DND-41 (cell line): ENCODE data around the gene TGIF2.

Source experiments
- ATAC-seq: fragments of 200-7000 bp; cut with Tn5 transposase; 3 replicates; pipeline ENCODE4 v1.9.1; 2021; ENCODE audit warnings: low read depth; ENCODE audit not compliant: insufficient read depth
- DNase-seq: peaks from one replicate; pipeline ENCODE4 v3.0.0-alpha.2; 2020
- H2AFZ ChIP-seq: 2 replicates; pipeline ENCODE4 v1.6.0; 2012; ENCODE audit warnings: low read depth, low read length
- H3K27ac ChIP-seq: 2 replicates; pipeline ENCODE4 v1.5.1; 2012; ENCODE audit warnings: low read length, inconsistent platforms
- H3K27me3 ChIP-seq: fragments of 200-600 bp; sonication (generic); 2 replicates; pipeline ENCODE4 v1.6.0; 2012; ENCODE audit warnings: low read length, mild to moderate bottlenecking, inconsistent platforms; ENCODE audit not compliant: insufficient read depth, poor library complexity
- H3K36me3 ChIP-seq: 2 replicates; pipeline ENCODE4 v1.5.1; 2012; ENCODE audit warnings: low read length, inconsistent platforms; ENCODE audit not compliant: insufficient read depth
- H3K4me1 ChIP-seq: 2 replicates; pipeline ENCODE4 v1.5.1; 2012; ENCODE audit warnings: mild to moderate bottlenecking, low read length; ENCODE audit not compliant: insufficient read depth
- H3K4me2 ChIP-seq: 2 replicates; pipeline ENCODE4 v1.6.0; 2012; ENCODE audit warnings: mild to moderate bottlenecking, moderate library complexity, low read length, inconsistent platforms; ENCODE audit not compliant: insufficient read depth
- H3K4me3 ChIP-seq, 2 experiments: fragments of 200-600 bp in 1 of 2; shearing (Covaris generic) in 1 of 2; 2 replicates each; pipeline ENCODE4 v1.5.1; 2012 to 2016; ENCODE audit warnings: inconsistent platforms in 2 of 2, low read length in 2 of 2, mild to moderate bottlenecking in 2 of 2, low read depth in 1 of 2, moderate library complexity in 1 of 2
- H3K79me2 ChIP-seq: 2 replicates; pipeline ENCODE4 v1.6.0; 2012; ENCODE audit warnings: low read length, inconsistent platforms; ENCODE audit not compliant: insufficient read depth
- H3K9ac ChIP-seq: 2 replicates; pipeline ENCODE4 v1.6.0; 2012; ENCODE audit warnings: low read depth, mild to moderate bottlenecking, inconsistent platforms, low read length, moderate library complexity
- H3K9me3 ChIP-seq: 2 replicates; pipeline ENCODE4 v1.5.1; 2012; ENCODE audit warnings: low read length, moderate library complexity, mild to moderate bottlenecking, inconsistent platforms; ENCODE audit not compliant: insufficient read depth, severe bottlenecking
- H4K20me1 ChIP-seq: 2 replicates; pipeline ENCODE4 v1.6.0; 2012; ENCODE audit warnings: low read length; ENCODE audit not compliant: insufficient read depth
- CTCF ChIP-seq: IDR thresholded peaks from 2 replicates; pipeline ENCODE4 v1.5.1; 2012; ENCODE audit warnings: borderline replicate concordance, low read length, moderate library complexity, mild to moderate bottlenecking; ENCODE audit not compliant: poor library complexity, severe bottlenecking; ENCODE audit errors: extremely low read depth
- EZH2 ChIP-seq: IDR thresholded peaks from 3 replicates; pipeline ENCODE4 v1.6.1; 2012; ENCODE audit warnings: borderline replicate concordance, low read depth, mild to moderate bottlenecking, moderate library complexity, low read length, inconsistent platforms; ENCODE audit not compliant: severe bottlenecking

TGIF2 gene

DNA sequence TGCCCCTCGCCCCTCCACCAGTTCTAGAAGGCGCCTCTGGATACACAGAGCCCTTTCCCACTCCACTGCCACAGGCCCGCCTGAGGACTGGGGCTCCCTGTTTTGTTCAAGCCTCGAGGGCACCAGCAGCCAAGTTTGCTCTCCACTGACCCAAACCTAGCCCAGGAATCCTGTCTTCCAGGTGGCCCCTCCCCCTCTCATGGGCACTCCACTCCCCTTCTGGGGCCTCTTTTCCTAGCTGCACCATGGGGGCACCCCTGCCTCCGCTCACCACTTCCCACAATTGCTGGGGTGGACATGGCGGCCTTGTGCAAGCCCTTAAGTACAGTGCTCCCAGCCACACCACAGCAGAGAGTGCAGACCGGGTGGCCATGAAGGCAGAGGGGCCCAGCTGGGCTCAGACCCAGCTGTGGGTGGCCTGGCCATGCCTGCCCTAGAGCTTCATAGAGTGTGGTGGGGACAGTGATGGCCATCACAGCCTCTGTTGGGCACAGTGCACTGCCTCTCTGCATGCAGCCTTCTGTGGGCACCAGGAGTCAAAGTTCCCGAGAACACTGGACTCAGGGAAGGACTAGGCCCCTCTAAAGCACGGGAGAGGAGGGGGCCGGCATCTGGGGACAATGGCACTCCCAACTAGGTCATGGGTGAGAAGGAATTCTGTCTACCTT lies 30.7 kb upstream of the TGIF2 start:
- ATAC-seq (no peak), DNase-seq (no peak)
- Histone ChIP-seq H3K4me2 (no peak overlapping the region), H3K27me3 (no peaks in the 10 kb centered on the region), H4K20me1 (peaks cover 6% of the 10 kb centered on the region; the same call in 1 of the 2 replicates), H2AFZ (no peak overlapping the region), H3K9ac (no peak overlapping the region), H3K4me1 (no peaks in the 10 kb centered on the region), H3K27ac (no peak overlapping the region), H3K36me3 (no peaks in the 10 kb centered on the region), H3K4me3 (no peak overlapping the region), H3K79me2 (no peaks in the 10 kb centered on the region), H3K9me3 (no peaks in the 10 kb centered on the region)
- TF ChIP-seq EZH2, result no peak
- no peak for TF ChIP-seq CTCF

DNA sequence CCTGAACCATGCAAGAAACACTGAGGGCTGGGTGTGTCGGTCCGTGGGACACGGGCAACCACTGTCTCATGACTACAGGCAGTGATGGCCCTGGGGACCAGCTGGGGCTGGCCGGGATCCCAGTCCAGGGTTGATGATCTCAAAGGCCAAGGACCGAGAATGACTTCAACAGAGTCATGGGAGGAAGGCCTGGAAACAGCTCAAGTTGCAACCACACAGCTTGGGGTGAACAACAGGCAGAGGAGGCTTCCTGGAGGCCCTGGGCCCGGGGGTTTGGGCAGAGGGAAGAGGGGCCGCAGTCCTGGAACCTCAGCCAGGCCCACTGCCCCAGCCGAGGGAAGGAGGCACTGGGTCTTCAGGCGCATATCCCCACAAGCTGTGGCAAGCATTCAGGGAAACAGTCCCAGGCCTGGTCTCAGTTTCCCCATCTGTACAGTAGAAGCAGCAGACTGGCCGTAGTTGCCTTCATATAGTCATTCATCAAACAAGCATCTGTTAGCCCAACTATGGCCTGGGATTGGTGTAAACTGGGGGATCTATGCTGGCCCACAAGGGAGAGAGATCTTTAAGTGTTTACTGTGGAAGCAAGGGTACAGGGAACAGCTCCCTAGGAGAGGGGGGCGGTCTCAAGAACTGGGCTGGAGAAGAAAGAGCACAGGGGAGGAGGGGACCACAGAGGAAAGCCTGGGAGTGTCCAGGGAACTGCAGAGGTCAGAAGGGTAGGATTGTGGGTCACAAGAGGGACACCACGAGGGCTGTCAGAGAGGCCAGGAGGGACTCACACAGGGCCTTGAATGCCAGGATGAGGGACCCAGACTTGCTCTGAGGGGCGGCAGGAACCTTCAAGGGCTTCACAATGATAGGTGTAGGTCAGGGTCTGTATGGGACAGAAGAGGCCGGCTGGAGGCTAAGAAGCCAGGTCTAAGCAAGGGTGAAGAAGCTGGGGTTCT lies 29.9 kb upstream of the TGIF2 start:
- H3K4me1 ChIP-seq, result no peaks in the 10 kb centered on the region
- ATAC-seq (no peak), DNase-seq (no peak)
- H3K27ac ChIP-seq, result no peak overlapping the region
- H4K20me1 ChIP-seq, result peaks cover 6% of the 10 kb centered on the region; the same call in 1 of the 2 replicates
- H3K27me3 ChIP-seq, result no peaks in the 10 kb centered on the region
- H3K4me2 ChIP-seq, result no peak overlapping the region
- H3K9me3 ChIP-seq, result no peaks in the 10 kb centered on the region
- TF ChIP-seq CTCF (no peak), EZH2 (no peak)
- no peaks in the 10 kb centered on the region for H3K79me2 ChIP-seq
- H3K36me3 ChIP-seq, result no peaks in the 10 kb centered on the region
- no peak overlapping the region for H3K9ac ChIP-seq
- no peak overlapping the region for H3K4me3 ChIP-seq
- H2AFZ ChIP-seq, result no peak overlapping the region

DNA sequence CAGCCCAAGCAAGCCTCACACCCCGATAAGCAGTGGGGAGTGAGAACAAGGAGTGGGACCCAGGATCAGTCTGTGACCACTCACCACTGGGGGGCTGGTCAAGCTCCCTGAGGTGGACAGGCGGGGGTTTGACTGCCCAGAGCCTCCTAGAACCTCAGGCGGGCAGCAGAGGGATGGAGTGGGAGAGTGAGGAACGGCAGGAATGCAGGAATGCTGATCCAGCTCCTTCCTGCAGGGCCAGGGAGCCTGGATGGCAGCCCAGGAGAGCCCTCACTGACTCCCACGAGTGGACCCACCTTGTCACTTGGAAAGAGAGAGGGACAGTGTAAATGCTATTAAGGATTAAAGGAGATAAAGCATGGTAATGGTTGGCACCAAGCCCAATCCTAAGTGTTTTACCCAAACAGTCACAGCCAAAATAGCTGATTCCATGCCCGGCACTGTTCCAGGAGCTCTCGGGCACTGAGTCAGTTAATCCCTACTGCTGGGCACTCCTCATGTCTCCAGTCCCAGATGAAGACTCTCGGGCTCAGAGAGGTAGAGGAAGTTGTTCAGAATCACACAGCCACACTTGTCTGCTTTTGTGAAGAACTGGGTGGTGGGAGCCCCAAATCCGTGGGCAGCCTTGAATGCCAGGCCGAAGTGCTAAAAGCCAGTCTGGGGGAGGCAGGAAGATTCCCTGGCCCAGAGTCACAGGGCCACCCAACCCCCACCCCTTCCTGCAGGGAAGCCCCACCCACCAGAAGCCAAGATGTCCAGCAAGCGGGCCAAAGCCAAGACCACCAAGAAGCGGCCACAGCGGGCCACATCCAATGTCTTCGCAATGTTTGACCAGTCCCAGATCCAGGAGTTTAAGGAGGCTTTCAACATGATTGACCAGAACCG lies 29.0 kb upstream of the TGIF2 start:
- Histone ChIP-seq H3K4me1 (no peaks in the 10 kb centered on the region), H3K79me2 (no peaks in the 10 kb centered on the region), H3K9ac (no peak overlapping the region), H4K20me1 (peaks cover 6% of the 10 kb centered on the region; the same call in 1 of the 2 replicates), H3K4me2 (no peak overlapping the region), H3K27ac (no peak overlapping the region), H3K27me3 (no peaks in the 10 kb centered on the region), H3K4me3 (no peak overlapping the region), H2AFZ (no peak overlapping the region), H3K36me3 (no peaks in the 10 kb centered on the region), H3K9me3 (no peaks in the 10 kb centered on the region)
- no peak for ATAC-seq
- TF ChIP-seq CTCF, result no peak
- no peak for TF ChIP-seq EZH2
- no peak for DNase-seq
